ENCODE data around the gene ZNF175. TPM values are rescaled to one million over a fixed set of nuclear protein-coding genes. Genes with fewer than 3 reads are reported as not detected.
A peak's percentile ranks its signal among the peaks of the same experiment; 100 is the strongest.

Gene ZNF175
- 5.5 and 9.9 TPM in 2 replicates for total RNA-seq

GRCh38 chr19:51570962-51571575, at the start of gene ZNF175:
Gene ZNF175 (plus strand): TSS chr19:51571283. CDS start chr19:51573330, 2,047 bp downstream.
- peak; percentile 98 for DNase-seq (ENCODE audit: low read depth)
- TF ChIP-seq CTCF (IDR thresholded peaks at IDR 0.05; ENCODE audit: insufficient read depth, low read depth, low read length): no peak
- H3K4me3 ChIP-seq (ENCODE audit: low read depth, low read length): peak within 1 kb of the TSS; percentile 85

GRCh38 chr19:51521357-51521756, 49.7 kb upstream of the ZNF175 start:
- TF ChIP-seq CTCF (IDR thresholded peaks at IDR 0.05; ENCODE audit: insufficient read depth, low read depth, low read length): no peak
- no peak overlapping the region for H3K4me3 ChIP-seq (ENCODE audit: low read depth, low read length)
- no peak for DNase-seq (ENCODE audit: low read depth)

- no peak for TF ChIP-seq CTCF (IDR thresholded peaks at IDR 0.05; ENCODE audit: insufficient read depth, low read depth, low read length)
- no peak for DNase-seq (ENCODE audit: low read depth)
- H3K4me3 ChIP-seq (ENCODE audit: low read depth, low read length): no peak overlapping the region
These were observed 49.3 kb upstream of the ZNF175 start for GRCh38 chr19:51521781-51522180.

GRCh38 chr19:51524666-51525264, 46.3 kb upstream of the ZNF175 start:
- no peak for TF ChIP-seq CTCF (IDR thresholded peaks at IDR 0.05; ENCODE audit: insufficient read depth, low read depth, low read length)
- no peak overlapping the region for H3K4me3 ChIP-seq (ENCODE audit: low read depth, low read length)
- no peak for DNase-seq (ENCODE audit: low read depth)

- DNase-seq (ENCODE audit: low read depth): no peak
- TF ChIP-seq CTCF (IDR thresholded peaks at IDR 0.05; ENCODE audit: insufficient read depth, low read depth, low read length): no peak
- no peak overlapping the region for H3K4me3 ChIP-seq (ENCODE audit: low read depth, low read length)
These were observed 45.4 kb upstream of the ZNF175 start for GRCh38 chr19:51525651-51526050.

- TF ChIP-seq CTCF (IDR thresholded peaks at IDR 0.05; ENCODE audit: insufficient read depth, low read depth, low read length): no peak
- no peak for DNase-seq (ENCODE audit: low read depth)
- no peak overlapping the region for H3K4me3 ChIP-seq (ENCODE audit: low read depth, low read length)
These were observed 41.8 kb upstream of the ZNF175 start for GRCh38 chr19:51529301-51529700.

Data from fibroblast of villous mesenchyme (primary cell).